ENCODE data around the gene TESK2.
A peak's percentile ranks its signal among the peaks of the same experiment; 100 is the strongest.
"Not testable (repeated sequence)": the region's sequence is repeated elsewhere in the genome, so short reads cannot be mapped to it uniquely, and the experiment has no call there.

Gene TESK2

DNA sequence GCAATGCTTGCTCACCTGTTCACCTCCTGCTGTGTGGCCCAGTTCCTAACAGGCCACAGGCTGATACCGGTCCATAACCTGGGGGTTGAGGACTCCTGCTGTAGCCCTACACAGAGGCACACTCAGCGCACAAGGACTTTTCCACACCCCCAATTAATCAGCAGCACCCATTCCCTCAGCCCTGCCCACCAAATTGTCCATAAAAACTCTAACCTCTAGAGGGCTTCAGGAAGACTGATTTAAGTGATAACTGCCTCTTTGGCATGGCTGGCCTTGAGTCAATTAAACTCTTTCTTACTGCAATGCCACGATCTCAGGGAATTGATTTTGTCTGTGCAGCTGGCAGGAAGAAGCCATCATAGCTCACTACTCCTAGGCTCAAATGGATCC, 79.5 kb downstream of the TESK2 start:
- DNase-seq: no peak

DNA sequence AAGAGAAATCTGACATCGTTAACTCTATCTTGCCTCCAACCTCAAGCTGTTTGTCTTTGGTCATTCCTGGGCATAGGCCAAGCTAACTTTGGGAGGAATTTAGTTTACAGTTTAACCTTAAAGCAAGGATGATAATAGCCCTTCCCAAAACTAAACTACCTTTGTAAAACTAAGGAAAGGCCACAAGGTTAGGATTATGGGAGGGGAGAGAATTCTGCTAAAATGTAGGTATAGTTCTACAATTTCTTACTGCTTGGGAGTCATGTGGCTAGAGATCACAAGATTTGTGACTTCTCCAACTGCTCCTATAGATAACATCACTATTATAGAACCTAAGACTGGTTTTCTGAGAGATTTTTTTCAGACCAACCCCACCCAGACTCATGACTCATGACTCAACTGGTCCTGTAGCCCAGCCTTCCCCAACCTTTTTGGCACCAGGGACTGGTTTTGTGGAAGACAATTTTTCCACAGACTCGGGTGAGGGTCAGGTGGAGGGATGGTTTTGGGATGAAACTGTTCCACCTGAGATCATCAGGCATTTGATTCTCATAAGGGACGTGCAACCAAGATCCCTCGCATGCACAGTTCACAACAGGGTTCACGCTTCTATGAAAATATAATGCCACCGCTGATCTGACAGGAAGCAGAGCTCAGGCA, 80.0 kb downstream of the TESK2 start:
- no peak for DNase-seq

DNA sequence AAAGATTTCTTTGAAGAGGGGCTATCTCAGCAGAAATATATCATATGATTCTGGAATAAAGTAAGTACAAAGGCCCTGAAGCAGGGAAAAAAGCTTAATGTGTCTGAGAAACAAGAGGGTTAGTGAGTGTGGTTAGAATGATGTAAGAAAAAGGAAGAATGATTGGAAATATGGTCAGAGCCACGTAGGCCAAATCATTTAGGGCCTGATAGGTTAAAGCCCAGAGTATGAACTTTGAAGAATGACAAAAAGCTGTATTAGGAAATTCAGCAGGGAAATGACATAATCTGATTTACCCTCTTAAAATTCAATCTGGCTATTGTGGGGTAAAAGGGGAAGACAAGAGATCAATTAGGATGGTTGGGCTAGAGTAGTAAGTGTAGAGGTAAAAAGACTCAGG, 81.7 kb downstream of the TESK2 start:
- no peak for DNase-seq

DNA sequence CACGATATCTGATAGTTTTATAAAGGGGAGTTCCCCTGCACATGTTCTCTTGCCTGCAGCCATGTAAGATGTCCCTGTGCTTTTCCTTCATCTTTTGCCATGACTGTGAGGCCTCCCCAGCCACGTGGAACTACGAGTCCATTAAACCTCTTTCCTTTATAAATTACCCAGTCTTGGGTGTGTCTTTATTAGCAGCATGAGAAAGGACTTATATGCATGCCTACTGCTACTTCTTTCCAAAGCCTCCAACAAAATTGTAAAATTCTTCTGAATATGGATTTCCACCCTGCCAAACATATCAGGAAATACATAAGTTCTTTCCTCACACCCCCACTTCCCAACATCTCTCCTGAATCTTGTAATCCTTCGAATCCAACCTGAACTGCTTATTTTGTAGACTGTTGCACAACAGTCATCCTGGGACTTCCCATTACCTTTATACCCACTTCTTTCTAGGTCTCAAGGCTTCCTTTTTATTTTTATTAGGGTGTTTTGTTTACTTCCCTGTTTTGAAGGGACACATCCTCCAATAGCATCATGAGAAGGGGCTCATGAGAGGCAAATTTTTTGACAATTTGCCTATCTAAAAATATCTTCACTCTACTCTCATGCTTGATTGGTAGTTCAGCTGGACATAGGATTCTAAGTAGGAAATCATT, 83.2 kb downstream of the TESK2 start:
- DNase-seq: no peak

DNA sequence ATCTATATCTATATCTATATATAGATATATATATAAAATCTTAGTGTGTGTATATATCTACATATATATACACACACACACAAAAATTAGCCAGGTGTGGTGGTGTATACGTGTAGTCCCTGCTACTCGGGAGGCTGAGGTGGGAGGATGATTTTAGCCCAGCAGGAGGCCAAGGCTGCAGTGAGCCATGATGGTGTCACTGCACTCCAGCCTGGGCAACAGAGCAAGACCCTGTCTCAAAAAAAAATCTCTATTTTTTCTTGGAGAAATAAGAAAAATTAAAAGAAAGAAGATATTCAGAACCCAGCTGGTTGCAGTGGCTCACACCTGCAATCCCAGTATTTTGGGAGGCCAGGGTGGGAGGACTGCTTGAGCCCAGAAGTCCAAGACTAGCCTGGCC, 85.3 kb downstream of the TESK2 start:
- no peak for DNase-seq

DNA sequence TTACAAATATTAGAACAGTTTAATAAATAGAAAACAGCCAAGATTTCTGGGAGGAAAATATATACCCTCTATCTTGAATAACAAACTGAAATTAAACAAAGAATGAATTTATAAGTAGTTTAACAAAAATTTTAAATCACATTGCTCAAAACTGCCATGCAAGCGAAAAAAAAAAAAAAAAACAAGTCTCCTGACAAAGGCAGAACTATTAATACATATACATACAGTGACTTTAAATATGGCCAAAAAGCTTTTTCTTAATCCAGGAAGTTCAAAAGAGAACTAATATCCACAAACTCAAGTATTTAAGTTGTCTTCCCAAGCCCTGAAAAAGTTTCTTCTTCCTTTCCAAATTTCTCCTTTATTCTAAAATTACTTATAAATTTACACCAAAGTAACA, 87.2 kb downstream of the TESK2 start:
- no peak for DNase-seq

DNA sequence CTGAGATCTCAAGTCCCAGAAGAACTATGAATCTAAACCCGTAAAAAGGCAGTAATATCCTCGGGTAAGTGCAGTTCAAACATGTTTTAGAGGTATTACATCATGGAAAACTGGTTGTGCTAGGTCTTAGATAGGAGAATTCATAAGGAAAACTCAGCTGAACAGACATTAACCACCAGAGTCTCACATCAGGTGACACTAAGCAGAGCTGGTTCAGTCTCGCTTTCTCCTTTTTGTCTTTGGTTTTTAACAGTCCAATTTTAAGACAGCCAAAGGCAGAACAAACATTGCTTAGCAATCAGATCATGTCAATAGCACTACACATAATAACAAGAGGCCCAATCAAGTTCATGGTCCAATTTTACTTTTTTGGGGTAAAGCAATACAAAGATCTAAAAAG, 87.7 kb downstream of the TESK2 start:
- DNase-seq: no peak

DNA sequence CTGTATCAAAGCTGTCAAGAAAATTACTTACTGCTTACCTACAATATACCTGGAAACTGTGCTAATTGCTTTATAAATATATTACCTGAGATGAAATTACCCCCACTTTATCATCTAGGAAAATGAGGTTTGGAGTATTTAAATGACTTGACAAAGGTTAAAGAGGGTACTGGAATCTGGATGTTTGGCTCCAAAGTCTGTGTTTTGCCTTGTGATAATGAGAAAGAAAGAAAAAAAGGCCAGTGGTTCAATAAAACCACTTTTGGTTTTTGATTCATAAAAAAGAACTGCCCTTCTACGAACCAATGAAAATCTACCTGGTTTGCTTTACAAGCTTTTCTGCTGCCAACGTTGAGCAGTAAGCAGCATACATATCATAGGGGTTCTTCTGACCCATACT, 89.4 kb downstream of the TESK2 start:
- no peak for DNase-seq

DNA sequence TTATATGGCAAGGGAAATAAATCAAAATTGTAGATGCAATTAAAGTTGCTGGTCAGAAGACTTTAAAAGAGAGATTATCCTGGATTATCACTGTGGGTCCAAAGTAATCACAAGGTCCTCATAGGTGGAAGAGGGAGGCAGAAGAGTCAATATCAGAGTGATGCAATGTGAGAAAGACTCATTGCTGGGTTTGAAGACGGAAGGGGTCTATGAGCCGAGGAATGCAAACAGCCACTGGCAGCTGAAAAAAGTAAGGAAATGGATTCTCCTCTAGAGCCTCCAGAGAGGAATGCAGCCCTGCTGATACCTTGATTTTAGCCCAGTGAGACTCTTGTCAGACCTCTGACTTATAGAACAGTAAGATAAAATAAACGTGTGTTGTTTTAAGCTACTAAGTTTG, 90.9 kb downstream of the TESK2 start:
- DNase-seq: peak; percentile 6

DNA sequence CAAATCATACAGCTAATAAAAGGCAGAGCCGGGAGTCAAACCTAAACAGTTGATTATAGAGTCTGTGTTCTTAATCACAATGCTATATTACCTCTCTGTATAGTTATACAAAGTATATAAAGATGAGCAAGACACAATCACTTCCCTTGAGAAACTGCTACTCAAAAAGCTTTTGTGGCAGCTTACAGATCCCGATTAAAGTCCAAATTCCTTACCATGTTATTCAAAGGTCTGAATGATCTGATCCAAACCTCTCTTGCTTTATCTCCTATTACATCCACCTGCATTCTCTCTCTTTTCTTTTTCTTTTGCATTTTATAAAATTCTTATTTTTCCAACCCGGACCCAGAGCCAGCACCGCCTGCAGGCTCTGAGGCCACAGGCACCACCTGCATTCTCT, 93.7 kb downstream of the TESK2 start:
- DNase-seq: no peak

DNA sequence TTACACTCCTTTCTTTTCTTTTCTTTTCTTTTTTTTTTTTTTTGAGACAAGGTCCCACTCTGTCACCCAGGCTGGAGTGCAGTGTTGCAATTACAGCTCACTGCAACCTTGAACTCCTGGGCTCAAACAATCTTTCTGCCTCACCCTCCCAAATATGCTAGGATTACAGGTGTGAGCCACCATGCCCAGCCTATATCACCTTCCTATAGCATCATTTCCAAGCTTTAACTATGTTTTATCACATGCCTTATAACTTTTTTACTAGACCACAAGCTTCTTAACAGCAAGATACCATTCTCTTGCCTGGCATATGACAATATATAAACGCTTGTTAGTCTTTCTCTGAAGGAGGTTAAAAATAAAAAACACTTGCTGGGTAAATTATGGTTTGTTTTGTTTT, 95.4 kb downstream of the TESK2 start:
- no peak for DNase-seq

DNA sequence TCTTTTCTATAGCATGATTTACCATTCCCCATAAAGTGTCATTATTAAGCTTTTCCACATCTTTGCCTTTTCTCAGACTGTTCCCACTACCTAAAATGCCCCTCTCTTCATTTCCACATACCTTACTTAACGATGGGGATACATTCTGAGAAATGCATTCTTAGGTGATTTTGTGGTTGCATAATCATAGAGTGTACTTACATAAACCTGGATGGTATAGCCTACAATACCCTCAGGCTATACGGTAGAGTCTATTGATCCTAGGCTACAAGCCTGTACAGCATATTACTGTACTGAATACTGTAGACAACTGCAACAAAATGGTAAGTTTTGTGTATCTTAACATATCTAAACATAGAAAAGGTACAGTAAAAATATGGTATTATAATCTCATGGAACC, 95.9 kb downstream of the TESK2 start:
- DNase-seq: no peak

DNA sequence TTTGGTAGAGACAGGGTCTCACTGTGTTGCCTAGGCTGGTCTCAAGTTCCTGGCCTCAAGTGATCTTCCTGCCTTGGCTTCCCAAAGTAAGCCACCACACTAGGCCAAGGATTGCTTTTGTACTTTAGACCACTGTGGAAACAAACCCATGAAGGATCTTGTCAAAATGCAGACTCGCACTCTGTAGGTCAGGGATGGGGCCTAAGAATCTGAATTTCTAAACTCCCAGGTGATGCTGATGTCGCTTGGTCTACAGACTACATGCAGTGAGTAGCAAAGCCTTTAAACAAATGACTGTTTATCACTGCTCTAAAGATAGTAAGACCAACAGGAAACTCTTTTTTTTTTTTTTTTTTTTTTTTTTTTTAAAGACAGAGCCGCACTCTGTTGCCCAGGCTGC, 96.6 kb downstream of the TESK2 start:
- no peak for DNase-seq

DNA sequence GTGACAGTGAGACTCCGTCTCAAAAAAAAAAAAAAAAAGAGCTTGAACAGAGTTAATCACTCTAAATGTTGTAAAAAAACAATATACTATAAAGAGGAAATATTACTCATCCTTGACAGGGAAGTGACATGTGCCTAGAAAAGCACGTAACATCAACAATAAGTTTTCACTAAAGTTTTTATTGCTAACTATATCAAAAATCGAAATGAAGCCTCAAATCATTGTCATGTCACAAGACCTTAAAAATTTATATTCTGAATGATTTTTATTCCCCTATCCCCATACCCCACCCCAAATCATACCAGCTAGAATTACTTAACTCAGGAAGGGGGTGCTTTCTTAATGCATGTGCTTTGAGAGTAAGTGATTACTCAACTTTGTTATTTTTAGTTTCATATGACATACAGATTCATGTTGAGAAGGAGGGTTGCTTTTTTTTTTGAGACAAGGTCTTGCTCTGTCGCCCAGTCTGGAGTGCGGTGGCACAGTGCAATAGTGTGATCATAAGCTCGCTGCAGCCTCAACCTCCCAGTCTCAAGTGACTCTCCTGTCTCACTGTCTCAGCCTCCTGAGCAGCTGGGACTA, 97.2 kb downstream of the TESK2 start:
- no peak for DNase-seq

DNA sequence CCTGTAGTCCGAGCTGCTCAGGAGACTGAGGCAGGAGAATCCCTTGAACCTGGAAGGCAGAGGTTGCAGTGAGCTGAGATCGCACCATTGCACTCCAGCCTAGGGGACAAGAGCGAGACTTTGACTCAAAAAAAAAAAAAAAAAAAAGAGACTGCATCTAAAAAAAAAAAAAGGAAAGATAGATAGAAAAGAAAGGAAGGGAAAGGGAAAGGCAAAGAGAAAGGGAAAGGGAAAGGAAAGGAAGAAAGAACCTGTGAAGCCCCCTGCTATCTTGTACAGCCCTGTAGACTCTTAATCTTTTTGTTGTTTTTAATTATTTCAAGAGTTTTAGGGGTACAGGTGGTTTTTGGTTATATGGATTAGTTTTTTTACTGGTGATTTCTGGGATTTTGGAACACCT, 104.7 kb downstream of the TESK2 start:
- no peak for DNase-seq

DNA sequence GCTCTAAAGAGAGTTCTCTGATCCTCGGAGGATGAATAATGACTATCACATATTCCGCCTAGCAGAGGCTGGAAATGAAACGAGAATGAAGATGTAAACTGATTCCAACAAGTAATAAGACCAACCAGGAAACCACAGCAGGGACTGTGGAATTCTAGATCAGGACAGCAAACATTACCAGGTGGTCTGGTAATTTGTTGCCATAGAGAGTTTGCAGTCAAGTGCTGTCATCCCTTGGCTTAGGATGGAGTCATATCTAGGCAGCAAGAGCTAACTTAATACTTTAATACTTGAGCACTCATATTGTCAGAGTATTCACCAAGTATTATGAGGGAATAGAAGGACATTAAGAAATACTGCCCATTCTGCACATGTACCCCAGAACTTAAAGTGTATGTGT, 105.7 kb downstream of the TESK2 start:
- no peak for DNase-seq

DNA sequence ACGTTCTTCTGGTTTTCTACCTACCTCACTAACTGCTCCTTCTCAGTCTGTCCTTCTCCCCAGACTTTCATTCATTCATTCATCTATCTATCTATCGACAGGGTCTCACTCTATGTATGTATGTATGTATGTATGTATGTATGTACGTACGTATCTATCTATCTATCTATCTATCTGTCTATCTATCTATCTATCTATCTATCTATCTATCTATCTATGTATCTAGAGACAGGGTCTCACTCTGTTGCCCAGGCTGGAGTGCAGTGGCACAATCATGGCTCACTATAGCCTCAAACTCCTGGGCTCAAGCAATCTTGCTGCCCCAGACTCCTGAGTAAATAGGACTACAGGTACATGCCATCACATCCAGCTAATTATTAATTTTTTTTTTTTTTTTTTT, 106.8 kb downstream of the TESK2 start:
- DNase-seq: not testable (repeated sequence)

DNA sequence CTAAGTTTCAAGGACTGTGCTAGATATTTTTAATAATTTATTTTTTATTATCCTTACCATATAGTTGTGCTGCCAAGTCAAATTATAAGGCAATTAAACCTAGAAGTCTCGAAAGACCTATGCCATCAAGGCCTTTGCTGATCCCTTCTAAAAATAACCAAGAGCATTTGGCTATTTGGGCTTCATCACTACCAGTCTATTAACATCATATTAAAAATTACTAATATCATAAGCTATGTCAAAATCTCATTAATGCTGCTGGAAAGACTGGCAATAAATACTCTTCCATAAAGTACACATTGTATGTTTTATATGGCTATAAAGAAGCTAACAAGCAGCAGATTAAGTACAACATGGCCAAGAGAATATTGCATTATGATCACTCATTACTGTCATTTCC, 107.8 kb downstream of the TESK2 start:
- DNase-seq: no peak

DNA sequence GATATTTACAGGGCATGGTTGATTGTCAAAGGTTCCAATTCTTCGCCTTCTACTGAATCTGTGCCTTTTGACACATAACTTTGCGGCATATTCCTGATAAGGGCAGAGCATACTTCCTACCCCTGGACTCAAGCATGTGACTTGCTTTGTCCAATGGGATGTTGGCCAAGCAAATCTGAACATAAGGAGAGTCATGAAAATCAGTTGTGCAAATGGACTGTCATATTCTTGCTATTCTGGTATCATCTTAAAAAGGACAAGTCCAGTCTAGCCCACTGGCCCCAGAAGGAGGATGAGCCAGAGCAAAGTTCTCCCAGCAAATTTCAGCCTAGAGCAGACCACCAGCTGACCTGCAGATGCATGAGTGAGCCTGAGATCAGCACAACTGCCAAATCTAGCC, 109.7 kb downstream of the TESK2 start:
- no peak for DNase-seq

DNA sequence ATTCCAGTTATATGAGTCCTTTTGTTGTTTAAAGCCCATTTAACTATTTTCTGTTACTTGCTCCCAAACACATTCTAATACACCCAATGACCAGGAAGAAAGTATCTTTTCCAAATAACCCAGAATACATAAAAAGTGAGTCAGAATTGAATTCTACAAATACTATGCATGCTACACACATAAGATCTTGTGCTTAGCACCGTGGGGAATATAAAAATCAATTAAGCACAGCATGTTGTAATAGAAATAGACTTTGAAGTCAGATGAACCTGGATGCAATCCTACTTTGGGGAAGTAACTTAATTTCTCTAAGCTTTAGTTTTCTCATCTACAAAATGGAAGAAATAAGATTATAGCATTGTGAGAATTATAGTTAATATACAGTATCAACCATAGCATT, 110.2 kb downstream of the TESK2 start:
- no peak for DNase-seq

DNA sequence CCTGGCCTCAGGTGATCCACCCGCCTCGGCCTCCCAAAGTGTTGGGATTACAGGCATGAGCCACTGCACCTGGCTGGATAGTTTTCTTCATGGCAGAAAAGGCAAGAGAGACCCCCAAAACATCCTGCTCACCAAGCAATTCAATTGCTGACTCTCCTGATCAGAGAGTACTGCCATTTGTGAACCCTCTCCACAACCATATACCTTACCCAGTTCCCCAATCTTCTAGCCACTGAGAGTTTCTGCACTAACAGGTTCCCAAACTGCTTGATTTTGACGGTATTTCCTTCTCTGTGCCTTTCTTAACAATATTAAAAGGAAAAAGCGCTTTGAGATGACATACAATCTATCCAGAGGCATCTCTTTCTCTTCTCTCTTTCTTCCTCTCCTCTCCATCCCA, 110.8 kb downstream of the TESK2 start:
- no peak for DNase-seq

DNA sequence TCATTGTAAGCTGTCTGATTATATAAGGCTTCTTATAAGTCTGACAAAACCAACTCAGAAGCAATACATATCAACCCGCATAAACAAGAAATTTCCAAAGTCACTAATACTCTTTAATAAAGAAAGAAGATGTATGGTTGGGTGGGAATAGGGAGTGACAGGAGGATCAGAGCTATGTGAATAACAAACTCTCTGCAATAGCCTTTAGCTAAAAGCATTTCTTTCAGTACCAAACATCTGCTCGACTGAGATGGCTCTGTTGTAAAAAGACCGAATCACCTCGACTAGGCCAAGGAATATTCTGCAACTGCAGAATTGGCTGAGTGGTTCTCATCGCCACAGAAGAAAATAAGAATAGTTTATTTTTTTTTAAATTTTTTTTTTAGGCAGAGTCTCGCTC, 111.4 kb downstream of the TESK2 start:
- DNase-seq: no peak

DNA sequence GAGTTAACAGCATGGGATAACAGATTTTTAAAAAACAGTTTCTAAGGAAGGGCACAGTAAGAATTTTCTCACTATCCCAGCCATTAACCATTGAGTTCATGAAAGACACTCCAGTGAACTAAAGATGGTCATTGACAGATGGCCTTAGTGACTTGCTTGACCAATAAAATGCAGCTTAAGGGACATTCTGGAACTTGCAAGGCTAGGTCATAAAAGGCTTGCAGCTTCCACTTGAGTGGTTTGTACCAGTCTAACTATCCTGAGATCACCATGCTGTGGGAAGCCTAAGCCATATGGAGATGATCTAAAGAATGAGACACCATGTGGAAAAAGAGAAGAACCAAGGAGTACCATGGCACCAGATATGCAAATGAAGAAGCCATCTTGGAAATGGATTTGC, 112.8 kb downstream of the TESK2 start:
- no peak for DNase-seq
